ENCODE data around the gene PDCD6IP.
"Not testable (repeated sequence)": the region's sequence is repeated elsewhere in the genome, so short reads cannot be mapped to it uniquely, and the experiment has no call there.

Gene PDCD6IP

DNA sequence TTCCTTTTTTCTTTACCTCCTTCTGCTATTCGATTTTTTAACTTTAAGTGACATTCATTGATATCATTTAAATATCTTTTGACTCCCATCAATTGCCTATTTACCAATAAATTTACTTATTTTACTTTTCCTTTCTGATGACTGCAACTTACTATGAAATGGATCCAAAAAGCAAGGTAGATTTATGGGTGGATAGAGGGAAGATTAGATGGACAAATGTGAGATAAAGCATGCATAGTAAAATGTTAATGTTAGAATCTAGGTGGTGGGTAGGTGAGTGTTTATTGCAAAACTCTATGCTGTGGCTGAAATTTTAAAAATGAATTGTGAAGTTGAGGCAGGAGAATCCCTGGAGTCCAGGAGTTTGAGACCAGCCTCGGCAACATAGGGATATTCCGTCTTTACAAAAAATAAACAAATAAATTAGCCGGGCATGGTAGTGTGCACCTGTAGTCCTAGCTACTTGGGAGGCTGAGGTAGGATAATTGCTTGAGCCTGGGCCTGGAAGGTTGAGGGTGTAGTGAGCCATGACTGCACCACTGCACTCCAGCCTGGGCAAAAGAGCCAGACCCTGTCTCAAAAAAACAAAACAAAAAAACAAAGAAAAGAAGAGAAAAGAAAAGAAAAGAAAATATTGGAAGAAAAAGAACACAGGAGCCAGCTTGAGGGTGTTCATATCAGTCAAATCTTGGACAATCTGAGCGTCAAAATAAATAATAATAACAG is 6.1 kb upstream of the PDCD6IP start:
- DNase-seq (ENCODE audit: low read depth in 2 of 2): no peak

DNA sequence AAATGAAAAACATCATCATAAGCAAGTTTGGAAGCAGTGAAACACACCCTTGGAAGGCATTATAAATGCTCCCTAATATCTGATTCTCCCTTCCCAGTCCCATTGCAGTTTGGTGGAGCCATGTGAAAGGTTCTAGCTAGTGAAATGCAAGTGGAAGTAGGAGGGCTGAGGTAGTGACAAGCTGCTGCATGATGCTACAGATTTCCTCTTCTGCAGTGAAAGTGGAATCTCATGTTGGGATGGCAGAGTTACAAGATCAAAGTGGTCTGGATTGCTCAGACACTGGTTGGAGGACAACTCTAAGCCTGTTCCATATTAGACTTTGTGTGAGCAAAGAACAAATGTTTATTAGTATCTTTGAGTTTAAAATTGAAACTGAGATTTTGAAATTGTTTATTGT is 3.3 kb upstream of the PDCD6IP start:
- no peak for DNase-seq (ENCODE audit: low read depth in 2 of 2)

DNA sequence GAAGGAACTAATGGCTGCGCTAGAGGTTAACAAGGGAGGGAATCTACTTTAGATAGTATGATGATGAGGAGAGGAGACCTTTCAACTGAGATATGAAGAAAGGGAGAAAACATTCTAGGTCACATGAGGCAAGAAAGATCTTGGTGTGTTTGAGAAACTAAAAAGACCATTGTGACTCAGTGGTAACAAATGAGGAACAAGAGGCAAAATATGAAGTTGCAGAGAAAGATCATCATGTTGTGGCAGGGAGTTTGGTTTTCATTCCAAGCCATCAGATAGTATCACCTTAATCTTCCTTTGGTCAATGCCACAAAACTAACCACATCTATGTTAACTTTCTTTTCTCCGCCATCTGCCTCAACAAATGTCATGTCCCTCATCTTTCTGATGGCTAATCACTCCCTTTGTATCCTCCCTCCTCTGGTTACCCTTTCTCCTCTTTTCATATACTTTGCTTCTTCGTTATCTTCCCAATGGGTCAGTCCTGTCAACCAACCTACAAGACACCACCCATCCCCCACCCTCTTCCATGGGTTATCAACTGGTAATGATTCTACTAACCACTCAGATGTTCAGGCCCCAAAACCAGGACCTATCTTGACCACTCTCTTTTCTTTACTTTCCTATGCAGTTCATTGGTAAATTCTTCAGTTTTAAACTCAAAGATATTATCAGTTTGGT is 2.4 kb upstream of the PDCD6IP start:
- DNase-seq (ENCODE audit: low read depth in 2 of 2): no peak

DNA sequence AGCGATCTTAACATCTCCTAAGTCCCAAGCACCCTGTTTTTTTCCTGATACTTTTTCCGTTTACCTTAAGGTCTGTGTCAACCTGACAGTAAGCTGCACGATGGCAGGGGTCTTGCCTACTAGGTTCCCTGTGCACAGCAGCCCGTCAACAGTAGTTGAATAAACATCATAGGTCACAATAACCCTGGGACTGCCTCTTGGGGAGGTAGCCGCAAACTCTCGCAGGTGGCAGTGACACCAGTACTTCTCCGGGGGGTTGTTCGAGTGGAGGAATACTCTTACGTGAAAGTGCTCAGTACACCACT is 365 bp upstream of the PDCD6IP start:
- DNase-seq (ENCODE audit: low read depth in 2 of 2): no peak

DNA sequence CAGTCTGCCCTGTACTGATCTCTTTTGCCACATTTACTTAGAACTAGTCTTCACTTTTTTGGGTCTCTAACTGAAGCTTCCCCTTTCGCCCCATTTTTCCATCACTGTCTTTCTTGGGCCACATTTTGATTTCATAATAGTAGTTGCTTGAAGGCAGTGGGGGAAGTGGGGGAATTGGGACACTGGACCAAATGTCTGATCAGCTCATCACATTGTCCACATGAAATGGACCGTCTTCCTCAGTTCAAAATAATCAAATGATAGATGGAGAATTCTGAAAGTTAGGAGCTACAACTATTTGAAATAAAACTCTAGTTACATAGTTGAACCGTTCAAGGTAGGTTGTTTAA is 747 bp downstream of the PDCD6IP start:
- no peak for DNase-seq (ENCODE audit: low read depth in 2 of 2)

DNA sequence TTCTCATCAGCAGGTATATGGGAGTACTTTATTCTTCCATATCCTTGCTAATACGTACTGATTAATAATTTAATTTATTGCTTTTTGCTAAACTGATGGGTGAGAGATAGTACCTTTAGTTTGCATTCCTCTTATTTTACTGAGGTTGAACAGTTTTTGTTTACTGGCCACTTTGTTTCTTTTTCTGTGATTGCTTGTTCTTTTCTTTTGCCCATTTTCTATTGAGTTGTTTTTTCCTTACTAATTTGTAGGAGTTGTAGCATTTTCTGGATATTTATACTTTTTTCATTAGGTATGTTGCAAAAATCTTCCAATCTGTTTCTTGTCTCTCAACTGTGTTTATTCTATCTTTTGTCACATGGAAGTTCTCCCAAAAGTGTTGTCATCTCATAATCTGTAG is 4.8 kb downstream of the PDCD6IP start:
- DNase-seq (ENCODE audit: low read depth in 2 of 2): no peak

DNA sequence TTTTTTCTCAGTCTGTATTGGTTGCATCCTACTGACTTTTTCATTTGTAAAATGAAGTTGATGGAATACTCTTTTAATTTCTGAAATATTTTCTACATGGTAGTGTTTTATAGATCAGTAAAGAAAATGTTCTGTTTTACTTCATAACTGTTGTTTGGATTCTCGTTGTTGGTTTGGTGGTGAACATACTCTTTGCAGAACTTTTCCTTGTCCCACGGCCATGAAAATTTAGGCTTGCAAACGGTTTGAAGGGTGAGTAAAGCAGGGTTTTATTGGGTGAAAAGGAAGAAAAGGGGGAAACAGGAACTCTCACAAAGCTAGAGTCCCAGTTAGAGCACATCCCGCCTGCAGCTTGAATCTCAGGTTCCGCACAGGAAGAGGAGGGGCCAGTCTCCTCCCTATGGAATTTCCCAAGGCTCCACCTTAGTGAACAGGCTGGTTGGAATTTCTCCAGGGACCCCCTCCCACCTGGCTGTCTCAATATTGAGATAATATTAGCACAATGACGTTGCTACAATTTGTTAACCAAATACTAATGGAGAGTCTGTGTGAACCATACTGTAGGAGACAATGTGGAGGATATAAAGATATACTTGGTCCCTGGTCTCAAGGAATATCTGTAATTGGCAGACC is 5.6 kb downstream of the PDCD6IP start:
- no peak for DNase-seq (ENCODE audit: low read depth in 2 of 2)

DNA sequence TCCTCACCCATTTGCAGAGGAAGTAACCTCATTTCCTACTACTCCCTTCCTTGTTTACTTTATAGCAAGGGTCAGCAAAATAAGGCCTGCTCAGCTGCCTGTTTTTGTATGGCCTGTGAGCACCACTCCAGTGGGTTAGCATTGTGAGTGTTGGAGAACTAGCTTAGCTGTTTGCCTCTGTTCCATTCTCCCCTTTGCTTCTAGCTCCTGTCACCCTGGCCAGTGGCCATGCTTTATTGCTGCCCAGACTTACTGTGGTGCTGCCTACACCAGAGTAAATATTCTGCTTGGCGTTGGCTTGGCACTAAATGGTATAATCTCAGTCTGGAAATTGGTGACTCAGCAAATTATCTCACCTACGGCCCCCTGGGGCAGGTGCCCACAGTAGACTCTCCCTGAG is 8.8 kb downstream of the PDCD6IP start:
- DNase-seq (ENCODE audit: low read depth in 2 of 2): no peak

DNA sequence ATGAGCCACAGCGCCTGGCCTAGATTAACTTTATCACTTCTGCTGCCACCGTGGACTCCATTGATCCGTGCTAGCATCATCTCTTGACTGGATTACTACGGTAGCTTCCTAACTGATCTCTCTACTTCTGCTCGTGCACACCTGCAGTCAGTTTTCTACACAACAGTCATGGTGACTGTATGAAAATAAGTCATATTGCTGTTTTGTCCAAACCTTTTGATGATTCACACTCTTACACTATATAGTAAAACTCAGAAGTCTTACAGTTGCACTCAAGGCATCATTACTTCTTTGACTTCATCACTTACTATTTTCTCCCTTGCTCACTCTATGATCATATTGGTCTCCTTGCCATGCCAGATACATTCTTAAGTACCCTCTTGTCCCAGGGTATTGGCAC is 10.1 kb downstream of the PDCD6IP start:
- no peak for DNase-seq (ENCODE audit: low read depth in 2 of 2)

DNA sequence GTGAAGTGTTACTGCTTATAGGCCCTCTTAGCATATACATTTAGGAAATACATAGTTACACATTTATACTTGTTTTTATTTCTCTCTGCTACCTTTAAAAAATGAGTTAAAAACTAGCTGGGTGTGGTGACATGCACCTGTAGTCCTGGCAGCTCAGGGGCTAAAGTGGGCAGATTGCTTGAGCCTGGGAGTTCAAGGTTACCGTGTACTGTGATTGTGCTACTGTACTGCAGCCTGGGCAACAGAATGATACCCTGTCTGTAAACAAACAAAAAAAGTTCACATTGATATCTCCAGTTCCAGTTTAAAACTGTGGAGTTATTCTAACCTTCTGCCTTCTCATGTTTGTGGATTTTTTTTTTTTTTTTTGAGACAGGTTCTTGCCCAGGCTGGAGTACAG is 12.1 kb downstream of the PDCD6IP start:
- no peak for DNase-seq (ENCODE audit: low read depth in 2 of 2)

DNA sequence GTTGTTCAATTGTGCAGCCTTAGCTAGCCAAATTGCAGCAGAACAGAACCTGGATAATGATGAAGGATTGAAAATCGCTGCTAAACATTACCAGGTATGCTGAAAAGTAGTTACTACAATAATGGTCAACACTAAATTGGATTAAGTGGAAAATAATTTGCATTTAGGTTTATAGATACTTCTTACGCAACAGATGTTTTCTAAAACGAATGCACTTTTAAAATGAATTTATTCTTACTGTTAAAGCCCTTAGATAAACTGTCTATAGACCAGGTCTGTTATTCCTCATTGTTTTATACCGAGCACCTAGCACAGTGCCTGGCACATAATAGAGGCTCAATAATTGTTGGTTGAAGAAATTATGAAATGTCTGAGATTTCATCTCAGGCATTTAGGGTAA is 23.6 kb downstream of the PDCD6IP start:
- DNase-seq (ENCODE audit: low read depth in 2 of 2): no peak

DNA sequence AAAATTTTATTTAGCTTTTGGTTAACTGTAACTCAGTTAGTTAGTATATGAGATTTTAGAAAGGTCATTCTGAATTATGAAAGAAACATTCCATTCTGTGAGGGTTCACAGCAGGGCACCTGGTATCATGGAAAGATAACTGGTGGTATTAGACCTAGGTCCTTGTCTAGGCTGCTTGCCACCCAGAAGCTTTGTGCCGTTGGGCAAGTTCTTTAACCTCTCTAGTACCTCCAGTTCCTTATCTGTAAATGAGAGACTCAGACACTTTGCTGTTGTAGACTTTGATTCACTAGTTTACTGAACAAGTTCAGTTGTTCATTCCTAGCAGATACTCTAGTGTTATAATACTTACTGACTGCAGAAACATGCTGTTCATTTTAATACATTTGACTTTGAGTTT is 25.4 kb downstream of the PDCD6IP start:
- DNase-seq (ENCODE audit: low read depth in 2 of 2): no peak

DNA sequence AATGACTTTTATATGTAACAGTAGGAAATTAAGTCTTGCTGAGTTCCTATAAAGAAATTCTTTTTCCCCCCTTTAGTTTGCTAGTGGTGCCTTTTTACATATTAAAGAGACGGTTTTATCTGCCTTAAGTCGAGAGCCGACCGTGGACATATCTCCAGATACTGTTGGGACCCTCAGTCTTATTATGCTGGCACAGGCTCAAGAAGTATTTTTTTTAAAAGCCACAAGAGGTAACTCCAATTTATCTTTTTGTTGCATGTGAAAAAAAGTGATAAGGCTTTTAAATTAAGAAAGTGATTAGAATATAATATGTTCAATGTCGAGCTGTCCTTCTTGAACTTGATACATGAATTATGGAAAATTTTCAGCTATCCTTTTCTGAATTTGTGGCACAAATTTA is 26.7 kb downstream of the PDCD6IP start:
- no peak for DNase-seq (ENCODE audit: low read depth in 2 of 2)

DNA sequence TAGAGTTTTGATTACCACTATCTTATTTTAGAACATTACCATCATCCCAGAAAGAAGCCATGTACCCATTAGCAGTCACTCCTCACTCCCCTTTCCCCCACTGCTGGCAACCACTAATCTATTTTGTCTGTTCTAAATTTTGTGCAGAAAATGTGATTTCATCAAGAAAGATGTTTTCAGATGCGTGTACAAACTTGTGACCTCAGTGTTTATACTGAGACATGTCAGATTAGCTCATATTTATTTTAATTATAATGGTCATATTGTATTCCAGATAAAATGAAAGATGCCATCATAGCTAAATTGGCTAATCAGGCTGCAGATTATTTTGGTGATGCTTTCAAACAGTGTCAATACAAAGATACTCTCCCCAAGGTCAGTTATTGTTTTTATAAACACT is 27.8 kb downstream of the PDCD6IP start:
- DNase-seq (ENCODE audit: low read depth in 2 of 2): no peak

DNA sequence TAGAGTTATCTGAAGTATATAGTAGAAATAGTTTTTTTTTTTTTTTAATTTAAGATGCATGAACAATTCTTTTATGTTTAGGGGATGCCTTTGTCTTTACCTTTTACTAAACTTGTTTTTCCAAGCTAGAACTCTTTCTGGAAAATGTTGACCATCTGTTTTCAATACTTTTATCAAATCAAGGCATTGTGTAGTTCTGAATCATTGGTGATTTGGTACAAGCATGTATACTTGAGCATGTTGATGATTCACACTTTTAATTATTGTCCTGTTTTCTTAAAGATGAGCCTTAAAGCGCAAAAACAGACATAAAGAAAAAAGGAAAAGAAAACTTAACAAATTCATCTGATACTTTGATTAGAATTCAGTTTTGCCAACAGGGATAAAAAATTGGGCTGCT is 28.3 kb downstream of the PDCD6IP start:
- no peak for DNase-seq (ENCODE audit: low read depth in 2 of 2)

DNA sequence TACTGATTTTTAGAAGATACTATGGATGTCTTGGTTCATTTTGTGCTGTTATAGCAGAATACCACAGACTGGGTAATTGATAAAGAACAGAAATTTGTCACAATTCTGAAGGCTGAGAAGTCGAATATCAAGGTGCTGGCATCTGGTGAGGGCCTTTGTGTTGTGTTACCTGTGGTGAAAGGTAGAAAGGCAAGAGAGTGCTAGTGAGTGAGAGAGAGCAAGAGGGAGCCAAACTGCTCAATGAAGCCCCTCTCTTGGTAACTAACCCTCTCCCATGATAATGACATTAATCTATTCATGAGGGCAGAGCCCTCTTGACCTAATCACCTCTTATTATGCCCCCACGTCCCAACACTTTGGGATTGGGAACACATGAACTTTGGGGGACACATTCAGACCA is 31.3 kb downstream of the PDCD6IP start:
- DNase-seq (ENCODE audit: low read depth in 2 of 2): no peak

DNA sequence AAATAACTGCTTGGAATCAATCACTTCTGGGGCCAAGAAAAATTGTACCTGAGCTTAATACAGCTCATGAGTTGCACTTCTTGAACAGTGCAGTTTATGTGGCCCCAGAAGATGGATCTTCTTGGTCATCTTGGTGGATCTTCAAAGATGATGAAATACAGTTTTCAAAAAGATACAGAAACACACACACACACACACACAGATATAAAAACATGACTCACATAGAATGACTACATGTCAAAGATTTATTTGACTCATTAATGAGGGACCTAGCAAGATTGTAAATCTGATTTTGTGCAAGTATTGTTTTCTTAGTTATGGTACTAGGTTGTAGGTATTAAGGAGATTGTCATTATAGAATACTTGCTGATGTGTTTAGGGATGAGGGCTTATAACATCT is 32.6 kb downstream of the PDCD6IP start:
- DNase-seq (ENCODE audit: low read depth in 2 of 2): no peak

DNA sequence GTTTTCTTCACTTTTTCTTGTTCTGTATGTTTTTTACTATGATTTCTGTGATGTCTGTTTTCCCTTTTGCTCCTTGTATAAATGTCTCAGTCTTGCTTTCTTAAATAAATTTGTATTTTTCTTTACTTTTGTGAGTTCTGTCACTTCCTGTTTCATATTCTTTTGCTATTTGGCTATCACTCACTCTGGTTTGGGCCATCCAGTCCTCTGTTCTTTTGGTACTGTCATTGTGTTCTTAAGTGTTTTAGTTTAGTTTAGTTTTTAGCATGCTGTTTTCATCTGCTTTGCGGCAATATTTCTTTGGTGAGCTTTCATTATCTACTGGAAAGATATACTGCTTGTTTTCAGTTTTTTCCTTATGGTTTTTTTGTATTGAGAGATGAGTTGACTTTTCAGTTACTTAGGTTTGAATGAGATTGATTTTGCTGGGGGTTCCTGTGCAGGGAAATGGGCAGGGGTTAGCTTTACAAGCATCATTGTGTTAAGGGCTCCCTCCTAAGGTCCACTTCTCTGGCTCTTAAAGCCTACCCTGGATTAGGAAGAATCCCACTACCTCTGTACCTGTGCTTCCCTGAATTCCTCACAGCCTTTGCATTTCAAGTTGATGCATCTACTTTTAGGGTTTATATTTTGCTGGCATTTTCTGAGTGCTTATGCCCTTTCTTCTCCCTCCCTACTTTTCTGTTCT is 35.1 kb downstream of the PDCD6IP start:
- DNase-seq (ENCODE audit: low read depth in 2 of 2): no peak

DNA sequence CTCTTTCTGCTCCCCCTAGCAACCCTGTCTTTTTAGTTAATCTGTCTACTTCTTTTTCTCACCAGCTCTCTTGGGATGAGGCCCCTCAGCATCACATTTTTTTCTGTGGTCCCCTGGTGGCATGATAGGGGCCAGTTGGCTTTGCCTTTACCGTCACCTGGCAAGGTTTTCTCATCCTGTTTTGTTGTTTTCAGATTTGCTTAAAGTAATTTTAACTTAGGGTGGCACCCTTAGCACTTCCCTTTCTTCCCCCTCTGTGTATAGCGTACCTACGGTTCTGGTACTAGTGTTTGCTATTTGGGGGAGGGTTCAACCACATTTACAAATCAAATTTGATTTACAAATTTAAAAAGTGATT is 35.6 kb downstream of the PDCD6IP start:
- DNase-seq (ENCODE audit: low read depth in 2 of 2): no peak

DNA sequence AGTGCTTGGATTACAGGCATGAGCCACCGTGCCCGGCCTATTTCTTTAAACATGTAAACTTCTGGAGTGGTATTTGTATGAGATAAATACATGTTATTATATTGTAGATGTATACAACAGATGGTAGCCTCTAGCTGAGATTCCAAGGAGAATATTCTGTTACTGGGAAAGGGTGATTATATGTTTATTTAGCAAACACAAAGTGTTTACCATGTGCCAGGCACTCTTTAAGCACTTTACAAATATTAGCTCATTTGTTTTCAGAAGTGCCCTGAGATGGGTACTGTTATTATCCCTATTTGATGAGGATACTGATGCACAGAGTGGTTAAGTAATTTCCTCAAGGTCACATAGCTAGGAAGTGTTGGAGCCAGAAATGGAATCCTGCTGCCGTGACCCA is 38.8 kb downstream of the PDCD6IP start:
- DNase-seq (ENCODE audit: low read depth in 2 of 2): not testable (repeated sequence)

DNA sequence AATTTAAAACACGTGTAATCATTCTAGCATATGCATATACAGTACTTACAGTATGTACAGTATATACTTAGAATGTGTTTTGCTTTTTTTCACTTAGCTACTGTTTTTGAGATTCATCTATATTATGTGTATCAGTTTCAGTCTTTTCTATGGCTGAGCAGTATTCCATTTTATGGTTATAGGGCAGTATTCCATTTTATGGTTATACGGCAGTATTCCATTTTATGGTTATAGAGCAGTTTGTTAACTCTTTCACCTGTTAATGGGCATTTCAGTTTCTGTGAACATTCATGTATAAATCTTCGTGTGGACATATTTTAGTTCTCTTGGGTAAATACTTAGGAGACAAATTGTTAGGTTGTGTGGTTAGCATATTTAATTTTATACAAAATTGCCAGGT is 40.9 kb downstream of the PDCD6IP start:
- no peak for DNase-seq (ENCODE audit: low read depth in 2 of 2)

DNA sequence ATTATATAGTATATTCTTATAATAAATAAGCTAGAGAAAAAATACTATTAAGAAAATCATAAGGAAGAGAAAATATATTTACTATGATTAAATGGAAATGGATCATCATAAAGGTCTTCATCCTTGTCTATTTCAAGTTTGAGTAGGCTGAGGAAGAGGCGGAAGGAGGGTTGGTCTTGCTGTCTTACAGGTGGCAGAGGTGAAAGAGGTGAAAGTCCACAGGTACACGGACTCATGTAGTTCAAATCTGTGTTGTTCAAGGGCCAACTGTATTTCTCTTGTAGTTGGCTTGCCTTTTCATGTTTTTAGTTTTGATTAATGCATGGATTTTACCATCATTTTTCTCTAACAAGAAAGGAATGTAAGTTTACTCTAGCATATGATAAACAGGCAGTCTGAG is 41.7 kb downstream of the PDCD6IP start:
- no peak for DNase-seq (ENCODE audit: low read depth in 2 of 2)
